HG03575 (cell line): Measurements from ENCODE around the gene RNU1-3.
"Not testable (repeated sequence)": the region's sequence is repeated elsewhere in the genome, so short reads cannot be mapped to it uniquely, and the experiment has no call there.

Source experiments
- ATAC-seq: cut with Tn5 transposase; IDR thresholded peaks from one replicate; pipeline ENCODE4 v1.9.1; 2021; ENCODE audit not compliant: unreplicated experiment, insufficient number of reproducible peaks, low FRiP score; ENCODE audit errors: extremely low read depth

The RNU1-3 gene

GRCh38 chr1:16626409-16626983 lies 40.3 kb downstream of the RNU1-3 start:
- ATAC-seq = not testable (repeated sequence)

GRCh38 chr1:16625497-16626408 lies 41.0 kb downstream of the RNU1-3 start:
- no peak for ATAC-seq

- ATAC-seq = not testable (repeated sequence)
These were observed 42.7 kb downstream of the RNU1-3 start for GRCh38 chr1:16623812-16624719.

DNA sequence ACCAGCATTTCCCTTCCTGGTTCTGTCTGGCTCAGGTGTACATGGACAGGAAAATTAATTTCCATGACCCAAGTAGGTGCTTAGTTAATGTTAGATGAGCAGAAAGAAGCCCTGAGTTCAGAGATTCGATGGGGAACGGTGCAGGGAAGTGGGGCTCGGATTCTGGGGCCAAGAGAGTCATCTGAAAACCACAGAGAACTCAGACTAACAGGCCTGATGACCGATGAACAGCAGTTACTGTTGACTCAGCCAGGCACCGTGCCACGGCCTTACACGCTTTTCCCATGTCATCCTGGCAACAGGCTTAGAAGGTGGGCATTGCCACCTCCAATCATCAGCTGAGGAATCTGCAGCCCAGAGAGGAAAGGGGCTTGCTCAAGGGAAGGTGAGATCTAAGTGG lies 43.4 kb downstream of the RNU1-3 start:
- not testable (repeated sequence) for ATAC-seq

DNA sequence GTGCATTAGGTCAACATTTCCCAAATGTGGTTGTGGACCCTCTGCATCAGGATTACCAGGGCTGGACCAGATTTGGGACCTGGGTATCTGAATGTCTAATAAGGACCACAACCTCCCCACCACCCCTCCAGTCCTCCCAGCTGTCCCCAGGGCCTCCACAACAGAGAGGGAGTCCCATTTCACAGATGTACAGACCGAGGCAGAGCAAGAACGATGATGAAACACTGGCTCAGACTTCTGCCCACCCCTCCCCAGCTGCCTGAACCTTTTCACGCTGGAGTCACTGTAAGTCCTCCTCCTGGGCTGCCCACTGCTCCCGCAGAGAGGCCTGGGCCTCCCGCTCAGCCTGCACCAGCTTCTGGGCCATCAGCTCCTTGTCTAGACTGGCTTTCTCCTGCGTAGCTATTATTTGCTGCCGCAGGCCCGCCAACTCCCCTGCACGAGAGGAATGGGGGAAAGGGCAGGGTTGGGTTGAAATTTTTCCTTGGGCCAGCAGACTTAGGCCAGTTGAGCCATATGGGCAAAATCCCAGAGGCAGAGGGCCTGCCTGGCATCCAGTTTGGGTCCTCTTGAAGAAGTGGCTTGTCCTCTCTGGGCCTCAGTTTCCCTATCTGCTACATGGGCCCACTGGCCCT lies 45.0 kb downstream of the RNU1-3 start:
- not testable (repeated sequence) for ATAC-seq

GRCh38 chr1:16621300-16621658 lies 45.5 kb downstream of the RNU1-3 start:
- no peak for ATAC-seq

DNA sequence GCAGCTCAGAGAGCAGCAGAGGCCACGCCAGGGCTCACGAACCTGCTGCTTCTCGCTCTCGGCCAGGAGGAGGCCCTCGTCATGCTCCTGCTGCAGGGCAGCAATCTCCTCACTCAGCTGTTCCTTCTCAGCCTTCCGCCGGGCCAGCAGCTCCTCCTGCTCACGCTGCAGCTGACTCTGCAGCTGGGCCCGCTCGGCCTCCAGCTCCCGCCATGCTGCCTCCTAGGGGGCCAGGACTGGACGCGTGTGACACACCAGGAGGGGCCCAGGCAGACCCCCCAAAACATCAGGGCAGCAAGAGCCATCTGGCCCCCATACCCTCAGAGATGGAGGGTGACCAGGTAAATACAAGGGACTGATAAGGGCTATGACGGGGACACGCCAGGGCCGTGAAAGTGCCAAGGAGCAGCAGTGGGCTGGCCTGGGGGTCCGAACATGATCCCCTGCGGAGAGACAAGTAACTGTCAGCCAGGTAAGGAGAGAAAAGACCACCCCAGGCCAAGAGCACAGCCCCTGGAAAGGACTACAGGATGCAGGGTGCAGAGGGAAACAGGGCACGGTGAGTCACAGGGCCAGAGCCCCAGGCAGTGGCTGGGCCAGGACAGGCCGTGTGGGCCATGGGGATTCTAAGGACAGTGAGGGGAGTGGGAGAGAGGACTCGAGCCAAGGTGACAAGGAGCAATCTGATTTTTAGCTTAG lies 46.8 kb downstream of the RNU1-3 start:
- ATAC-seq = not testable (repeated sequence)

GRCh38 chr1:16618719-16619118 lies 48.0 kb downstream of the RNU1-3 start:
- ATAC-seq = no peak

- ATAC-seq = no peak
These were observed 48.8 kb downstream of the RNU1-3 start for GRCh38 chr1:16617778-16618580.

DNA sequence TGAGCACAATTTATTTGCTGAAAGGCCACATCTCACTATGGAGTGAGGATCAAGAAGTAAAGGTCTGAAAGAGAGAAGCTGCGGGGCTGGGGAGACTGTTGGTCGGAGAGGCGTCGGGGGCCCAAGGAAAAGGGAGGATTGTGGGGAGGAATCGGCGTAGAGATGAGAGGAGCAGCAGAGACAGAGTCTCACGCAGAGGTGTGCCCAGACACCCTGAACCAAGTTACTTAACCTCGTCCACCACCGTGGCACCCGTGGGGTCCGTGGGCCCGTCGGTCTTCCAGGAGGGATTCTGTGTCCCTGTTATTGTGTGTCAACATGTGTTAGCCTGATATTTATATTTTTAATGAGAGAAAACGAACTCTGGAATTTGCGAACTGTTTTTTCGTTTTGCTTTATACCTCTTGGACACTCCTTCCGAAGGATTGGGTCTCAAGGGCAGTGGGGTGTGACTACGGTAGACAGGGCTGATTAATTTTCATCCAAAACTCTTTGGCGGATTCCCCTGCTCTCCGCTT lies 49.6 kb downstream of the RNU1-3 start:
- no peak for ATAC-seq
